Sciatic nerve (tissue), 2 donors: ENCODE data around the gene UGT1A8. TPM values are rescaled to one million over a fixed set of nuclear protein-coding genes. Genes with fewer than 3 reads are reported as not detected.

ENCODE experiments used
- ATAC-seq: fragments of 200-7000 bp; cut with Tn5 transposase; one replicate; pipeline ENCODE4 v1.9.1; 2020; ENCODE audit warnings: mild to moderate bottlenecking, moderate library complexity
- DNase-seq: peaks from one replicate; pipeline ENCODE4 v3.0.0-alpha.2; 2020; ENCODE audit warnings: low spot score
- intact Hi-C: fragments of 100-400 bp; cut with DNase I; formaldehyde crosslinking; loops from one replicate; pipeline ENCODE4 v1.14.2; 2022
- total RNA-seq: library from RNA; stranded (reverse); fragmentation: NEBNext Ultra II Directional; extraction: Animal tissue kit (Norgen Biotek cat#: 25700); gene quantifications from one replicate; pipeline ENCODE4 v1.2.1, GENCODE V29; 2021
- donor health status: DM: no; HTN: no; CAD: no.
- donor health status: DM: no; HTN: no; CAD: no.

The UGT1A8 gene
- total RNA-seq, 1 donor from 2014 or later, result not detected

DNA sequence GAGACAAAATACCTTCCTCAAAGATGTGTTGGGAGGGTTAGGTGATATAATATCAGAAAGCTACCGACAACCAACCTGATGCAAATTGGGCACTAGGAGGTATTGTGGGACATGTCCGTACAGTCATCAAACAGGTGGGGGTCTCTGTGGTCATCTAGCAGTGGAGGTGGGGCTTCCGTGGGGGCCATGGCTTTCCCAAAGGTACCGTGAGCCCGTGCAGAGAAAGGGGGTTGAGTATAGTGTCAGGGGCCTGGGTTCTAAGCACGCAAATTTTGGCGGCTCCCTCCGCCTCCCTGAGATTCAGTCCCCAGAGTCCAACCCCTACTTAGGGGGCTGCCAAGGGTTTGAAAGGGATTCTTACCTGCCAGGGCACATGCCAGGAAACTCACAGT, 204.3 kb downstream of the UGT1A8 start:
- ATAC-seq (no peak), DNase-seq (no peak)
- intact Hi-C loops, result no loop called here

DNA sequence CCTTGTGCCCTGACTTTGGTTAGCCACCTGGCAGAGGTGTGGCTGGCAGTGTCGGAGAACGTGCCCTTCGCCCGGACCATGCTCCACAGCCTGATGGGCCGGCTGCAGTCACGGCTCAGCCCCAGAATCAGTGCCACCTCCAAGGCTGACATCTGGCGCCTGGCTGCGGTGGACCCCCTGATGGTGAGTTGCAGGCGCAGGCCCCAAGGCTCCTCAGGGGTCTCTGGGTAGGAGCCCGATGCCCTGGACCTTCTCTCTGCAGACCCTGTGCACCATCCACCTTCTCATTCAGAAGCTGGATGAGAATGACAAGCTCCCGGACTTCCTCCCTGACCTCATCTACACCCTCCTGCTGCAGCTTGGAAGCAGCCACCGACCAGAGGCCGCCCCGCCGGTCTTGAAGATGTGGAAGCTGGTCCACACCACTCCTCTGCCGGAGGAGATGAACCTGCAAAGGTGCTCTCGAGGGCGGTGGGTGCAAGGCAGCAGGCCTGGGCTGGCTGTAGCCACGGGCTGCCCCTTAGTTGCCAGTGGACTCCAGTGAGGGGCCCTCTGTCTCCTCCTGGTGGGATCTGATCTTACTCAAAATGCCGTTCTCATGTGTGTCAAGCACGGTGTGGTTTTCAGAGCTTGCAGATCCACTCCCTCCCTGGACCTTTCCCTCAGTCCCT, 204.8 kb downstream of the UGT1A8 start:
- intact Hi-C loops, result no loop called here
- ATAC-seq, result no peak
- DNase-seq, result peak; percentile 40

Other genes with a start within 250 kb of the UGT1A8 start
- gene USP40, start 50.9 kb upstream of the UGT1A8 start, total RNA-seq, result 61.0 TPM
- gene UGT1A10, start 18.8 kb downstream of the UGT1A8 start, total RNA-seq, result not detected
- not detected for gene UGT1A9, start 54.3 kb downstream of the UGT1A8 start, total RNA-seq
- not detected for gene UGT1A7, start 64.3 kb downstream of the UGT1A8 start, total RNA-seq
- not detected for gene UGT1A6, start 75.3 kb downstream of the UGT1A8 start, total RNA-seq
- not detected for gene UGT1A5, start 95.3 kb downstream of the UGT1A8 start, total RNA-seq
- gene UGT1A4, start 101.1 kb downstream of the UGT1A8 start, total RNA-seq, result not detected
- gene UGT1A3, start 111.4 kb downstream of the UGT1A8 start, total RNA-seq, result not detected
- gene UGT1A1, start 142.6 kb downstream of the UGT1A8 start, total RNA-seq, result not detected
- not detected for gene MROH2A, start 160.7 kb downstream of the UGT1A8 start, total RNA-seq
- gene HJURP, start 236.9 kb downstream of the UGT1A8 start, total RNA-seq, result 0.71 TPM